NOMO-1 treated with DMSO at 0.1 percent for 48 hours (cell line): ENCODE results near the gene RIPK4.

Source experiments
- DNase-seq: peaks from one replicate; lab custom pipeline; 2025; ENCODE audit not compliant: unreplicated experiment; lab: John Stamatoyannopoulos, UW

RIPK4 gene

GRCh38 chr21:41755258-41755933 lies 11.5 kb downstream of the RIPK4 start:
- DNase-seq, result no peak

- DNase-seq, result no peak
Measured at GRCh38 chr21:41754479-41754891, 12.4 kb downstream of the RIPK4 start.

GRCh38 chr21:41753006-41753898 lies 13.6 kb downstream of the RIPK4 start:
- no peak for DNase-seq

GRCh38 chr21:41752231-41752681 lies 14.6 kb downstream of the RIPK4 start:
- peak; percentile 13 for DNase-seq

- peak; percentile 2 for DNase-seq
Measured at GRCh38 chr21:41751611-41752011, 15.2 kb downstream of the RIPK4 start.

- DNase-seq, result no peak
Measured at GRCh38 chr21:41750532-41751151, 16.2 kb downstream of the RIPK4 start.

GRCh38 chr21:41750051-41750450 lies 16.8 kb downstream of the RIPK4 start:
- no peak for DNase-seq

GRCh38 chr21:41749286-41749685 lies 17.6 kb downstream of the RIPK4 start:
- no peak for DNase-seq

- no peak for DNase-seq
Measured at GRCh38 chr21:41747943-41748738, 18.7 kb downstream of the RIPK4 start.

GRCh38 chr21:41746744-41747006 lies 20.2 kb downstream of the RIPK4 start:
- no peak for DNase-seq

GRCh38 chr21:41745971-41746743 lies 20.7 kb downstream of the RIPK4 start:
- DNase-seq, result no peak

GRCh38 chr21:41745026-41745820 lies 21.6 kb downstream of the RIPK4 start:
- DNase-seq, result no peak

GRCh38 chr21:41744028-41744930 lies 22.6 kb downstream of the RIPK4 start:
- no peak for DNase-seq

- DNase-seq, result no peak
Measured at GRCh38 chr21:41743321-41744027, 23.4 kb downstream of the RIPK4 start.

- no peak for DNase-seq
Measured at GRCh38 chr21:41742073-41742875, 24.6 kb downstream of the RIPK4 start.

GRCh38 chr21:41741253-41742072 lies 25.4 kb downstream of the RIPK4 start:
- DNase-seq, result no peak
